Activated T-helper 1 cell treated with anti-CD3 and anti-CD28 coated beads, Interleukin-2, amount 50 U/mL, for 16 hours (primary cell): ENCODE data around the gene MYH14.
A peak's percentile ranks its signal among the peaks of the same experiment; 100 is the strongest.
"Not testable (repeated sequence)": the region's sequence is repeated elsewhere in the genome, so short reads cannot be mapped to it uniquely, and the experiment has no call there.

Experiments used
- DNase-seq, 2 donors: peaks; one replicate each; pipeline ENCODE4 v3.0.0-alpha.2; 2020; ENCODE audit warnings: low read depth in 1 of 2, low spot score in 1 of 2

Gene MYH14

DNA sequence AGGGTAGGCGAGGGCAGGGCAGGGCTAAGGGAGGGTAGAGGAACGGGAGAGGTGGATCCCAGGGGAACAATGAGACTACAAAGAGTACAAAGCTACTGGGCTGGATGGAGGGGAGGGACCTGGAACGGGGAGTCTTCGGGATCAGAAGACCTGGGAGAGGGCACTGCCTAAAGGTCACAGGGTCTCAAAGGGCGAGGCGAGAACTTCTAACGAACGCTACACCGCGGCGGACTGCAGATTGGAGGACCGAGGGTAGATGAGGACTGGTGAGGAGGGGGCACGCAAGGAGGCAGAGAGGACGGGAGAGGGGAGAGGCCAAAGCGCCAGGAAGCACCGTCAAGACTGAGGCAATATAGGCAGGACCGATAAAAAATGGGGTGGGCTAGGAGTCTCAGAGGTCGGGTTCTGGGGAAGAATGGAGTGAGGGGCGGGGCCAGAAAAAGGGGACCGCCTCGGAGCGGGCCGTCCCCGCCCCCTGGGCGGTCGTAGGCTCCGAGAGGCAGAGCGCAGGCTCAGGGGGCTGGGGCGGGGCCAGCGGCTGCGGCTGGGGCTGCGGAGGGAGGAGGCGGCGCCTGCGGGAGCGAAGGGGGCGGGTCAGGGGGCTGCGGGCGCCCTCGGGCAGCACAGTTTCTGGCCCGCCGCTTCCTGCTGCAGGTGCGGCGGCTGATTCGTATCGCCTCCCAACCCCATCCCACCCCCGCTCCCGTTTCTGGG lies 127.1 kb downstream of the MYH14 start:
- DNase-seq = peak; percentile 45 to 62

GRCh38 chr19:50331221-50331993 lies 128.0 kb downstream of the MYH14 start:
- DNase-seq = no peak

DNA sequence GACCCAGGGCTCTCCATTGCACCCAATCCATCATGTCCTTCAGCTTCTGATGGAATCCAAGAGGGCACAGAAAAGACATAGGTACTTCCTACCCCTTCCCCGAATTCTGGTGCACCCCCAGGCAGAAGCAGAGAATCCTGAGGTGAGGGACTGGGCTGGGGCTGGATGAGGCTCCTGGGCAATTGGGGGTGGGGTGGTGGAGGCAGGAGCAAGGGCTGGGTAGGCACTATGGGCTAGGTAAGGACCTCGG lies 128.5 kb downstream of the MYH14 start:
- no peak for DNase-seq

DNA sequence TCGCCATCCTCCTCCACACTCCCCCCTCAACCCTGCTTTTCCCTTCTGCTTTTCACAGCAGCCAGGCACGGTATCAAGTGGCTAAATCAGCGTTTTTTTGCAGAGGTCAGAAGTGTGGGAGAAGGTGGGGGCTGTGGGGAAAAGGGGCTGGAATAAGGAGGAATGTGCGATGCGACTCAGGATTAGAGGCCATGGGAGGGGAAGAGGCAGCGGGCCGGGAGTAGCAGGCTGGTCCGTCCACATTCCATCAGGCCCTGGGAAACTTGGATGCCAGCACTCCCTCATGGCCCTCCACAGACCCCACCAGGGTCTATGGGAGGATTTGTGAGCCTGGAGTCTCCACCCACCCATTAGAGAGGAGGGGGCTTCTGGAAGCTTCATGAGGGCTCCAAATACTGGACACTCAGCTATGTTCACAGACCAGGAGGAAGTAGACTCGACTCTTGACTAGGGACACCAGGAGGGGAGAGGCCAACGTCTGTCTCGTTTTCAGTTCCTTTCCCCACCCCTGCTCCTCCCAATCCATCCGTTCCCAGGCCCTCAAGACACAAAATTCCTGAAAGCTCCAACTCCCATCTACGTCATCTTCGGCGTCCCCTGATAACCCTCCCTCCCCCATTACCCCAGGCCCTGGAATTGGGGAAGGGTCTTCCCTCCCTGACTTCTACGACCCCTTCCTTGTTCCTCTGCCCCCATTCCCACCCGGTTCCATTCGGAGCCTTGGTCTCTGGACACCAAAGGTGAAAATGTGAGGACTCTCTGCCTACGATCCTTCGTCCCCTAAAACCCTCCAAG lies 129.0 kb downstream of the MYH14 start:
- DNase-seq = no peak

- DNase-seq = peak; percentile 66 to 81
Measured at GRCh38 chr19:50333235-50333736, 129.9 kb downstream of the MYH14 start.

GRCh38 chr19:50333737-50334617 lies 130.6 kb downstream of the MYH14 start:
- DNase-seq = peak; percentile 62 to 70

DNA sequence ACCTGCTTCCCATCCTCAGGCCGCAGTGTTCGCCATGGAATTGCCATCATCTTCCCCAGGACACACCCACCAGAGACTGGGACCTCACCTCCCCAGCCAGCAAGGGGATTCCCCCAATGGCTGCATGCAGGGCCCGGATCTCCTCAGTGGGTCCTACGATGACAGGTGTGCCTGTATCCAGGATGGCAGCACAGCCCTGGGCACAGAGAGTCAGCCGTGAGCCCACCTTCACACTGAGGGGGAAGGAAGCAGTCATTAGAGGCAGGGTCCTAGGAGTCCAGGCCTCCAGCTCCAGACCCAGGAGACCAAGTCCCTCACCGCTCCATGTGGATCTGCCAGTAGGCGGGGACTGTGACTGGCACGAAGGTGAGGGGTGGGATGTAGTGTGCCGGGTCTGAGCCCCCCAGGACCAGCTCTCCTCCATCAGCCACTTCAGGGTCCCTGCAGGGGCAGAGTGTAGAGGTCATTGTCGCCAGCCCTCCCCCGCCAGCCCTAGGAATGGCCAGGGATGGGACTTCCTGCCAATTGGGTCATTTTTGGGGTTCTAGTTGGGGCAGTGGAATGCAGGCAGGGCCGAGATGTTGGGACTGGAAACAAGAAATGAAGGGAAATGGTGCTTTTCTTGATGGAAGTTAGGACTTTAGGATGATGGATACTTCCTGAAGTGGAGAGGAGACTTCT lies 131.5 kb downstream of the MYH14 start:
- no peak for DNase-seq

GRCh38 chr19:50337031-50337430 lies 133.6 kb downstream of the MYH14 start:
- DNase-seq = not testable (repeated sequence)

- no peak for DNase-seq
Measured at GRCh38 chr19:50340331-50340730, 136.9 kb downstream of the MYH14 start.

DNA sequence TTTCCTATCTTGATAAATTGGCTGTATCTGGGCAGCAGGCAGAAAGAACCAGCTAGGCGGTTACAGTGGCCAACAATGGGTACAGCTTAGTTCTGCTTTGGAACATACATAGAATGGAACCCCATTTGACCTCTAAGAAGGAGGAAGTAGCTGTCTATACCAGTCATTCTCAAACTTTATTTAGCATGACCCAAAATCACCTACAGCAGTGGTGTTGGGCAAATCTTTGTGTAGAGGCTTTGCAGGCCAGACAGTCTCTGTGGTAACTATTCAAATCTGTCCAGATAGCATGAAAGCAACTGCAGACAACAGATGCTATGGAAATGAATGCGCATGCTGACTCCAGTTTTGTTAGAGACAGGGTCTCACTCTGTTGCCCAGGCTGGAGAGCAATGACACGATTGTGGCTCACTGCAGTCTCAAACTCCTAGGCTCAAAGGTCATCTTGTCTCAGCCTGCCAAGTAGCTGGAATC lies 137.7 kb downstream of the MYH14 start:
- no peak for DNase-seq

GRCh38 chr19:50344661-50345318 lies 141.4 kb downstream of the MYH14 start:
- DNase-seq = no peak

DNA sequence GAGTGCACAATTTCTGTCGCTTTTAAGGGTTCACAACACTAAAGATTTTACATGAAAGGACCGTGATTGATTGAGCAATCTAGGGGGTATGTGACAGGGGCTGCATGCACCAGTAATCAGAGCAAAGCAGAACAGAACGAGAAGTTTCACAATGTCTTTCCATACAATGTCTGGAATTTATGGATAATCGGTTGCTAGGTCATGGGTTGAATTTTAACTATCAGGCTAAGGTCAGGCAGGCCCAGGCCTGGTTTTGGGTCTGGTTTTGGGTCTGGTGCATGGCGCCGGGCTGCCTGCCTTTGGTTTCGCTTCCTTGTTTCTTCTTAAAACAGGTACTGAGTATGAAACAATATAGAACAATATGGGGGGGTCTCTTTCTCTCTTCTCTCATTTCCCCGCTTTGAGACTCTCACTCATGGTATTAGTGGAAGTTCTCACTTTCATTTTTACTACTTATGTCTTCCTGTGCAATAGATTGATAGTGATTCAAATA lies 143.7 kb downstream of the MYH14 start:
- DNase-seq = not testable (repeated sequence)

DNA sequence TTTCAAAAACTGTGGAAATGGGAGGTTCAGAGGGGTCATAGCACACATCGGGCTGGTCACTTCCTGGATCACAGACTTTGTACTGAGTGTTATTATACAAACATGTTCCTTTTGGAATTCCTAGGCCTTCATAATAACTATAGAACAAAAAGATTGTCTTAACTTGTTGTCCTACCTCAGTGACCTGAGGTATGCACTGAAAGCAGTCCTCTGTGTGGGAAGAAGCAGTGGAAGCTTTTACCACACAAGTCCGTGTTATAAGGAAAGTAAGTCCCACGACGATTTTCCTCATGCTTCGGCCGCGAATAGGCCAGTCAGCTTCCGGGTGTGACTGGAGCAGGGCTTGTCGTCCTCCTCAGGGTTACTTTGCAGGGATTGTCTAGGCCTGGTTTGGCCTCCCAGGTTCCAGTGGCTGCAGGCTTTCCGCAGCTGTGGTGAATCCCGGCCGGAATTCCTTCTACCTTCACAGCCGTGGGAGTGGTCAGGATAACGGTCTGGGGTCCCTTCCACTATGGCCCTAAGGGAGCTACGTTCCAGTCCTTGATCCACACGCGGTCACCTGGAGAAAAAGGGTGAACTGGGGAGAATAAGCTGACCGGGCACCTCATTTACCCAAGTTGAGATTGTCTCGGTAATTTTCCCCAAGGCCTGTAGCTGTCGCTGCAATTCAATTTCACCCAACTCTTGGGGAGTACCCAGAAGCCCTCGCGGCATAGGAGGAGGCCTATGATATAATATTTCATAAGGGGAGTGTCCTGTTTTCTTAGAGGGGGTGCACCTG lies 146.0 kb downstream of the MYH14 start:
- DNase-seq = no peak

GRCh38 chr19:50352242-50352641 lies 148.8 kb downstream of the MYH14 start:
- no peak for DNase-seq

- not testable (repeated sequence) for DNase-seq
Measured at GRCh38 chr19:50353487-50353880, 150.1 kb downstream of the MYH14 start.

DNA sequence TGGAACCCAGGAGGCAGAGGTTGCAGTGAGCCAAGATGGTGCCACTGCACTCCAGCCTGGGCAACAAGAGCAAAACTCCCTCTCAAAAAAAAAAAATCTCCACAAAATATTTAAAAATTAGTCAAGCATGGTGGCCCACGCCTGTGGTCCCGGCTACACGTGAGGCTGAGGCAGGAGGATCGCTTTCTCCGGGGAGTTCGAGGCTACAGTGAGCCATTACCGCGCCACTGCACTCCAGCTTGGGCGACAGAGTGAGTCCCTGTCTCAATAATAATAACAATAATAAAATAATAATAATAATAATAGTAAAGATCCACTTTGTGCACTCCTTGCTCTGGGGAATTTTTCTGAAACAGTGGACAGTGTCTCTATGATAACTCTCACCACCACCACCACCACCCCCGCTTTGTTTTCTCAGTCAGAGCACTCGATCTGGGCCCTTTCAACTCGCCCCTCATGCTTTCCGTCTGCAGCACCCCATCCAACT lies 153.3 kb downstream of the MYH14 start:
- DNase-seq = no peak

DNA sequence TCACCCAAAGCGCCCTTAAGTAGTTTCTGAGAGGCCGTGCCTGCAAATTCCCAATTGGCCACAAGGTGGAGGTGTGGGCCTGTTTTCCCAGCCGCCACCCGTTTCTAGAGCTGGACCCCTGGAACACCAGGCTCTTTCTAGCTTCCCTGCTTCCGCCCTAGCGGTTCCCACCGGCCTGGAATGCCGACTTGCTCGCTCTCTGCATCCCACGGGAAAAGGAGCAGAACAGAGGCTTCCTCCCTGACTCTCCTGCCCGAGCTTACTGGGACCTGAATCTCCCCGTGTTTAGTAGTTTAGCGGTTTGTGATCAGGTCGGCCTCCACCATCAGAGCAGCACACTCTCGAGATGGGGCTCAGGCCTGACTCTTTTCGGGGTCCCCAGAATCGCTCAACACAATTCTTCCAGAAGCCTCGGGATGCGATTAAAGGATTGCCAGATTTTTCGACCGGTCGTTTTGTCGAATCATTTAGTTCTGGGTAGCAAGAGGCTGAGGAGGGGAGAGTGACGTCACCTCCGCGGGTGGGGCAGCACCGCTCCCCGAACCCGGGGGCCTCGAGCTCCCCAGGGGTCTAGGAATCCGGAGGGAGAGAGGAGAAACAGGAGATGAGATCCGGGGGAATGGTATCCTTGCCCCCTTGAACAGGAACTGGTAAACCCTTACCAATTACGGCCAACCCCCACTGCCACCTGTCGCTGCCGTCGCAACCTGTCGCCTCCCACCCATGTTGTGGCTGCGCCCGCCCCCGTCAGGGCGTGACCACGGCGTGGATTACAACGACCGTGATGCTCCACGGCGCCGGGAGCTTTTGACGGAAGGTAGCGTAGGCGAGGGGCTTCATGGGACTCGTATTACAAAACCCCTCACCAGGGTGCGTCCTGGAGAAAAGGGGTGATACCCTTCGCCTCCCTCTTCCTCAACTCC lies 154.0 kb downstream of the MYH14 start:
- peak; percentile 64 to 76 for DNase-seq
